Measurements from ENCODE around the gene TTLL11. TPM values are rescaled to one million over a fixed set of nuclear protein-coding genes. Genes with fewer than 3 reads are reported as not detected.

The TTLL11 gene
- total RNA-seq, 2 experiments from 2014 or later: 0.56 to 1.4 TPM

DNA sequence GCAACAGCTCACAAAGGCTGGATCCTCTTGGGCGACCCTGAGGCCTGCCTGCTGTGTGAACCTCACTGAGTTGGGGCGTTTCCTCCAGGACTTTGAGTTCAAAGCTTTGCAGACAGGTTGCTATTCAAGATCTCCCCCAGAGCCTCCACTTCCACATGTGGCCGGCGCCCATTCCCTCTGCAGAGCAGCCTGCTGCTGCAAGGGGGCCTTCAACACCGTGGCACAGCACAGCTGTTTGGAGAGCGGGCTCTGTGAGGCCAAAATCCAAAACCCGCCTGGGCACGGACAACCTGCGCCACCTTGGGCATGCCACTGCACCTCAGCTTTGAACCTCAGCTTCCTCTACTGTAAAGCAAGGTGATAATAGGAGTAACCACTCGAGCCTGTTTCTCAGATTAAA is 281.4 kb downstream of the TTLL11 start:
- ATAC-seq: no peak
- Mint-ChIP-seq H3K9me3 (no peaks in the 10 kb centered on the region), H3K4me3 (no peak overlapping the region), H3K4me1 (ENCODE audit: low read depth) (no peaks in the 10 kb centered on the region), H3K36me3 (ENCODE audit: low read depth) (no peaks in the 10 kb centered on the region), H3K27me3 (no peaks in the 10 kb centered on the region), H3K27ac (no peak overlapping the region)
- DNase-seq: no peak
- intact Hi-C loops (cut with micrococcal nuclease): no loop called here
- POLR2A ChIA-PET: no interaction called here
- TF ChIP-seq, protein P1, sequence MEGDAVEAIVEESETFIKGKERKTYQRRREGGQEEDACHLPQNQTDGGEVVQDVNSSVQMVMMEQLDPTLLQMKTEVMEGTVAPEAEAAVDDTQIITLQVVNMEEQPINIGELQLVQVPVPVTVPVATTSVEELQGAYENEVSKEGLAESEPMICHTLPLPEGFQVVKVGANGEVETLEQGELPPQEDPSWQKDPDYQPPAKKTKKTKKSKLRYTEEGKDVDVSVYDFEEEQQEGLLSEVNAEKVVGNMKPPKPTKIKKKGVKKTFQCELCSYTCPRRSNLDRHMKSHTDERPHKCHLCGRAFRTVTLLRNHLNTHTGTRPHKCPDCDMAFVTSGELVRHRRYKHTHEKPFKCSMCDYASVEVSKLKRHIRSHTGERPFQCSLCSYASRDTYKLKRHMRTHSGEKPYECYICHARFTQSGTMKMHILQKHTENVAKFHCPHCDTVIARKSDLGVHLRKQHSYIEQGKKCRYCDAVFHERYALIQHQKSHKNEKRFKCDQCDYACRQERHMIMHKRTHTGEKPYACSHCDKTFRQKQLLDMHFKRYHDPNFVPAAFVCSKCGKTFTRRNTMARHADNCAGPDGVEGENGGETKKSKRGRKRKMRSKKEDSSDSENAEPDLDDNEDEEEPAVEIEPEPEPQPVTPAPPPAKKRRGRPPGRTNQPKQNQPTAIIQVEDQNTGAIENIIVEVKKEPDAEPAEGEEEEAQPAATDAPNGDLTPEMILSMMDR (IDR thresholded peaks at IDR 0.05): no peak
- CTCF ChIA-PET: interaction anchor here (1.6 kb wide), 1 partner anchor 266 kb away, joined by 4 read pairs; no protein-coding TSS in a partner anchor

DNA sequence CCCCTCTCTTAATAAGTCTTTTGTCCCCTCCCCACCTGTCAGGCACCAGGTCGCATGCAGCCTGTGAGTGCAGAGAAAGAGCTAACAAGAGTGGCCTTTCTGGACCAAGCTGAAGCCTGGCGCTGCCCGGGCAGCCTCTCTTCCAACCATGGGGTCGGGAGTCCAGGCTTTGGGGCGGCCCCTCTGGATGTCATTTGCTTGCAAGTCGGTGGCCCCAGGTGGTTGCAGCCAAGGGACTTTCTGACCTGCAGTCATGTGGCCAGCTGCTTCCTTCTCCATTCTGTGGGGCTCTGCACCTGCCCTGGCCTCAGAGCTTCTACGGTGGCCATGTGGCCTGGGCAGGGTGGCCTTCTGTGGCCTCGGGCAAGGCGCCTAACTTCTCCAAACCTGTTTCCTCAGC is 282.0 kb downstream of the TTLL11 start:
- intact Hi-C loops (cut with micrococcal nuclease): no loop called here
- CTCF ChIA-PET: interaction anchor here (1.6 kb wide), 1 partner anchor 265 kb away, joined by 4 read pairs; no protein-coding TSS in a partner anchor
- POLR2A ChIA-PET: no interaction called here

DNA sequence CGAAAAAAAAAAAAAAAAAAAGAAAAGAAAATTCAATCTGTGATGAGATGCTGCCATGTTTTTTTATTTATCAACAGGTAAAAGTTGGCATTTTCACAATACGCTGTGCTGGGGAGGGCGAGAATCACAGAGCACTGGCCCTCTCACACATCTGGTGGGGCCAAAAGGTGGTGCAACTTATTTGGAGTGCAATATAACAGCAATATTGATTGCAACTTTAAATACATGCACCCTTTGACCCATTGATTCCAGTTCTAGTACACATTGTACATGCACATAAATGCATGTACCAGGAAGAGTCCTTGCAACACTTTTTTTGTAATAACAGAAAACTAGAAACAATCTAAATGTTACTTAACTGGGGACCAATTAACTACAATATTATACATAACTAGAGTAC is 282.6 kb downstream of the TTLL11 start:
- intact Hi-C loops (cut with micrococcal nuclease): no loop called here
- Mint-ChIP-seq H3K36me3 (ENCODE audit: low read depth) (no peaks in the 10 kb centered on the region), H3K4me1 (ENCODE audit: low read depth) (no peaks in the 10 kb centered on the region), H3K27ac (no peak overlapping the region), H3K9me3 (no peaks in the 10 kb centered on the region), H3K27me3 (no peaks in the 10 kb centered on the region), H3K4me3 (no peak overlapping the region)
- TF ChIP-seq, protein P1 (IDR thresholded peaks at IDR 0.05): no peak
- ATAC-seq (no peak), DNase-seq (no peak)
- CTCF ChIA-PET: no interaction called here
- POLR2A ChIA-PET: no interaction called here

More for the DNA sequence above, 282.0 kb downstream of the TTLL11 start:
- H3K9me3 Mint-ChIP-seq: no peaks in the 10 kb centered on the region
- TF ChIP-seq, protein P1 (IDR thresholded peaks at IDR 0.05): no peak
- H3K27me3 Mint-ChIP-seq: no peaks in the 10 kb centered on the region
- H3K4me3 Mint-ChIP-seq: no peak overlapping the region
- no peaks in the 10 kb centered on the region for H3K36me3 Mint-ChIP-seq (ENCODE audit: low read depth)
- no peak overlapping the region for H3K27ac Mint-ChIP-seq
- ATAC-seq (no peak), DNase-seq (no peak)
- no peaks in the 10 kb centered on the region for H3K4me1 Mint-ChIP-seq (ENCODE audit: low read depth)

DNA sequence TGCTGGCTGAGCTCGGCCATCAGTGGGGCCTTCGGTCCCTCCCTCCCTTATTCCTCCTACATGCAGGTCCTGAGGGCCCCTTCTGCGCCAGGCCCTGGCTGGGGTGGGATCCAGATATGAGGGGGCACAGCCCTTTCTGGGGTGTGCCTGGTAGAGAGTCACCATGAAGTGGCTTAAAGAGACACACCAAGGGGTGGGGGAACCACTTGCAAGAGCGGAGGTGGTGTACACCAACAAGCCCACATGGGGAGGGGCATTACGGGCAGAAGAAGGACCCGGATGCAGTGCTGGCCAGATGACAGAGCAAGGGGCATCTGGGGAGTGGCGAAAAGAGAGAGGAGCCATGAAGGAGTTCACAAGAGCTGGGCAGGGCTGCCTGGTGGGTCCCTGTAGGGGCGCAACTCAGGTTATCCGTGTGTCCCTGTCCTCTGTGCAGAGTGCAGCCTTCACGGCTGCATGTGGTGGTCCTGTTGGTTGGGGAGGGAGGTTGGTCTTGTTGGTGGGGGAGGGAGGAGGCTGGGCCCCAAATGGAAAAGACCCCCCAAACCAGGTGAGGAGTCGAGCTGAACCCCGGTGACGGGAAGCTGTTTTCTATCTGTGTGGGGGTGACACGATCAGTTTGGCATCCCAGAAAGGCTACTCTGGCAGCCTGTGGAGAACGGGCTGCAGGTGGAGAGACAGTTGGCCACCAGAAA is 283.6 kb downstream of the TTLL11 start:
- TF ChIP-seq, protein P1 (IDR thresholded peaks at IDR 0.05): no peak
- Mint-ChIP-seq H3K27ac (no peak overlapping the region), H3K4me1 (ENCODE audit: low read depth) (no peaks in the 10 kb centered on the region), H3K36me3 (ENCODE audit: low read depth) (no peaks in the 10 kb centered on the region), H3K27me3 (no peaks in the 10 kb centered on the region), H3K9me3 (peaks cover 3% of the 10 kb centered on the region), H3K4me3 (no peak overlapping the region)
- ChIA-PET CTCF (no interaction called here), POLR2A (no interaction called here)
- ATAC-seq: no peak
- DNase-seq: no peak
- intact Hi-C loops (cut with micrococcal nuclease): no loop called here

DNA sequence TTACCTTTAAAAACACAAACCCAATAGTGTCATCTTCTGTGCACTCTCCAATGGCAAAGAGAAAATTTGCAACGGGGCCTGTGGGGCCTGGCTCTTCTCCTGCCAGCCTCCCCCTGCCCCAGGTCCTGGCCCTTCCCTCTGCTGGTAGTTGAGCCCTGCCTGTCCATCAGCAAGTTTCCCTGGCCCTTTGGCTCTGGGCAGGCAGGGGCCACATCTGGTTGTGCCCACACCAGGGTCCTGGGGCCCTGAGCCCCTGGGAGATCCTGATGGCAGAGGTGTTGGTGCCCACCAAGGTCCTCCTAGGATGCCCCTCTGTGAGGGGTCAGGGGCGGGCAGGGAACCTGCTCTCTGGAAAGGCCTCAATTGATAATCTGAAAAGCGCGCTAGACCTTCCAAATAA is 284.3 kb downstream of the TTLL11 start:
- Mint-ChIP-seq H3K27me3 (no peaks in the 10 kb centered on the region), H3K4me3 (no peak overlapping the region), H3K27ac (no peak overlapping the region), H3K9me3 (peaks cover 6% of the 10 kb centered on the region), H3K4me1 (ENCODE audit: low read depth) (no peaks in the 10 kb centered on the region), H3K36me3 (ENCODE audit: low read depth) (no peaks in the 10 kb centered on the region)
- no peak for ATAC-seq
- ChIA-PET POLR2A (no interaction called here), CTCF (no interaction called here)
- TF ChIP-seq, protein P1 (IDR thresholded peaks at IDR 0.05): no peak
- DNase-seq: no peak
- intact Hi-C loops (cut with micrococcal nuclease): no loop called here

Measured in activated CD8-positive, alpha-beta T cell treated with anti-CD3 and anti-CD28 coated beads for 36 hours (primary cell).